Measurements from ENCODE around the gene PRAME.
"Not testable (repeated sequence)": the region's sequence is repeated elsewhere in the genome, so short reads cannot be mapped to it uniquely, and the experiment has no call there.

PRAME gene

GRCh38 chr22:22526125-22526912, 32.7 kb downstream of the PRAME start:
- FAIRE-seq (no peak), DNase-seq (ENCODE audit: insufficient read length, low spot score) (no peak)

- no peak for DNase-seq (ENCODE audit: insufficient read length, low spot score)
- FAIRE-seq: no peak
Observed at GRCh38 chr22:22523494-22523893, 35.6 kb downstream of the PRAME start.

DNA sequence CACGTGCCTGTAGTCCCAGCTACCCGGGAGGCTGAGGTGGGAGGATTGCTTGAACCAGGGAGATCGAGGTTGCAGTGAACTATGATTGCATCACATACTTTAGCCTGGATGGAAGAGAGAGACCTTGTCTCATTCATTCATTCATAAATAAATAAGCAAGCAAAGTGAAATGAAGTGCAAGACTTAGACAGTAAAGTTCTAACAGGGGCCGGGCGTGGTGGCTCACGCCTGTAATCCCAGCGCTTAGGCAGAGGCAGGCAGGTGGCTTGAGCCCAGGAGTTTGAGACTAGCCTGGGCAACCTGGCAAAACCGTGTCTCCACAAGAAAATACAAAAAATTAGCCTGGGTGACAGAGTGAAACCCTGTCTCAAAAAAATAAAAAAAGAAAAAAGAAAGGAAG, 37.4 kb downstream of the PRAME start:
- no peak for DNase-seq (ENCODE audit: insufficient read length, low spot score)
- FAIRE-seq: no peak

- FAIRE-seq: no peak
- DNase-seq (ENCODE audit: insufficient read length, low spot score): no peak
Observed at GRCh38 chr22:22520667-22521602, 38.1 kb downstream of the PRAME start.

- DNase-seq (ENCODE audit: insufficient read length, low spot score) (no peak), FAIRE-seq (no peak)
Observed at GRCh38 chr22:22520020-22520656, 38.9 kb downstream of the PRAME start, which contains the start of gene ZNF280A. ZNF280A (minus strand) TSS chr22:22520270; CDS start chr22:22515630, 4,640 bp downstream.

GRCh38 chr22:22519591-22519990, 39.5 kb downstream of the PRAME start:
- FAIRE-seq: no peak
- no peak for DNase-seq (ENCODE audit: insufficient read length, low spot score)

GRCh38 chr22:22516992-22517391, 42.1 kb downstream of the PRAME start:
- FAIRE-seq: no peak

GRCh38 chr22:22515890-22516289, 43.2 kb downstream of the PRAME start:
- FAIRE-seq (no peak), DNase-seq (ENCODE audit: insufficient read length, low spot score) (no peak)

More at GRCh38 chr22:22516992-22517391, 42.1 kb downstream of the PRAME start:
- no peak for DNase-seq (ENCODE audit: insufficient read length, low spot score)

DNA sequence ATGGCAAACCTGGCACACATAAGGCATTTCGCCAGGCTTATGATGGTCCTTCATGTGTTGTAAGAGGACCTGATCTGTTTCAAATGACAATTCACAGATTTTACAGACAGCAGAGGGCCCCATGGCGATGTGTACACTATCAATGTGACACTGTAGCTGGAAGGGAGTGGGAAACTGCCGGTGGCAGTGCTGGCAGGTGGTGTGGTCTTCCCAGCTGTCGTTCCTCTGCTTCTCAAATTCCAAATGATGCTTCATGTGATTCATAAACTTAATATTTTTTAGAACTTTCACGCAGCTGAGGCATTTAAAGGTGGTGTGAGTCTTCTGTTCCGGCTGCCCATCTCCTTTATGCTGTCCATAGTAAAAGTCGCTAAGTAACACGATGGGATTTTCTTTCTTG, 44.6 kb downstream of the PRAME start:
- not testable (repeated sequence) for DNase-seq (ENCODE audit: insufficient read length, low spot score); FAIRE-seq

DNA sequence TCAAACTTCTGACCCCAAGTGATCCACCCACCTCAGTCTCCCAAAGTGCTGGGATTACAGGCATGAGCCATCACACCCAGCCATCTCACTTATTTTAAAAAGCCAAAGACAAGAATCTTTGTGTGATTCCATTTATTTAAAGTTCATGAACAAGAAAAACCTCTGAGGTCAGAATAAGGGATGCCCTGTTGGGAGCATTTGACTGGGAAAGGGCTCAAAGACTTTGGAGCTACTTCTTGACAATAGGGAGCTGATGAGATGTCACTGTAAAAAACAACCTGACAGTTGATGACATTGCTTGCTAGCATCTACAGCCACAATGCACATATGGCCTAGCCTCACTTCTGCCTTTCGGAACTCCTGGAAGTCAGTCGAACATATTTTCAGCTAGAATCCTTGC, 45.4 kb downstream of the PRAME start:
- DNase-seq (ENCODE audit: insufficient read length, low spot score): no peak
- no peak for FAIRE-seq

DNA sequence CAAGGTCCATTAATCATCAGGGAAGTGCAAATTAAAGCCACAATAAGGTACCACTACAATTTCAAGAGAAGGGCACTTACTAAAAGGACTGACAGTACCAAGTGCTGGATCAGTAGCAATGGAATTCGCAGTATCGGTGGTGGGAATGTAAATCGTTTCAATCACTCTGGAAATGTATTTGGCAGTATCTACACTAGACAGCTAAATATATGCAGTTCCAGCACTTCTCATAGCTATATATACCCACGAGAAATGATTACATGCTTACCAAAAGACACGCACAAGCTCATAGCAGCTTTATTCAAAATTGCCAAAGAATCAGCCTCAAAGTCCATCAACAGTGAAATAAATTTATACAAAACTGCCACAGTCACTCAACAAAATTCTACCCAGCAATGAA, 46.1 kb downstream of the PRAME start:
- FAIRE-seq (no peak), DNase-seq (ENCODE audit: insufficient read length, low spot score) (no peak)

- not testable (repeated sequence) for DNase-seq (ENCODE audit: insufficient read length, low spot score); FAIRE-seq
Observed at GRCh38 chr22:22510833-22511232, 48.2 kb downstream of the PRAME start.

GRCh38 chr22:22509912-22510311, 49.2 kb downstream of the PRAME start:
- DNase-seq (ENCODE audit: insufficient read length, low spot score); FAIRE-seq: not testable (repeated sequence)

- DNase-seq (ENCODE audit: insufficient read length, low spot score) (peak; percentile 74), FAIRE-seq (peak; percentile 74)
Observed at GRCh38 chr22:22508274-22509176, 50.5 kb downstream of the PRAME start, which contains the start of gene ZNF280B. ZNF280B (minus strand) TSS chr22:22508742; CDS start chr22:22489398, 19,344 bp downstream.

DNA sequence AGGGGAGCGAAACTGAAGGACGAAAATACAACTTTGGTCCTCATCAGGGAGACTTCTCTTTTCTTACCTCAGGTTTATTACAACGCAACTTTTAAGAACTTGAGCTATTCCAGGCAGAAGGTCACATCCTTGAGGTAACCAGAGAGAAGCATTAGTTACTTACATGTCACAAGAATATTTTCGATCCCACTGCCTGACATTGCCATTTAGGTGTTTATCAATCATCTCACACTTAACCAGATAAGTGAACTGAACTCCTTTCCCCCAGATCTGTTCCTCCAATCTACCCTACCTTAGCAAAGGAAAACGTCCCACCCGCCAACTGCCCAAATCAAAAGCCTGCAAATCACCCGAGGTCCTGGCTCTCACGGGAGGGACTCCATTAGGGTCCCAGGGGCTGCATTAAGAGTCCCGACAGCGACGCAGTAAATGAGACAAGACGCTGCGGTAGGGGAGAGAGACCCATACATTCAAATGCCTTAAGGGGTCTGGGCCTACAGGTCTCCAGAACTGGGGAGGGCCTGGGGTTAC, 51.3 kb downstream of the PRAME start:
- DNase-seq (ENCODE audit: insufficient read length, low spot score) (no peak), FAIRE-seq (no peak)

GRCh38 chr22:22506736-22507135, 52.3 kb downstream of the PRAME start:
- DNase-seq (ENCODE audit: insufficient read length, low spot score) (no peak), FAIRE-seq (no peak)

DNA sequence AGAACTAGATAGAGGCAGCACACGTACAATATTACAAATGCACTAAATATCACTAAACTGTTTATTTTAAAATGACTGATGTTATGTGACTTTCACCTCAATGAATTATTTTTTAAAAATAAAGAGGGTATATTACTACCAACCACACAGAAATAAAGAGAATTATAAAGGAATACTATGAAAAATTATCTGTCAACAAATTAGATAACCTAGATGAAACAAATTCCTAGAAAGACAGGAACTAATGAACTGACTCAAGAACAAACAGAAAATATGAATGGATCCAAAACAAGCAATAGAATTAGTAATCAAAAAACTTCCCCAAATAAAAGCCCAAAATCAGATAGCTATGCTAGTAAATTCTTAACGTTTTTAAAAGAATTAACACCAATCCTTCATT, 60.8 kb downstream of the PRAME start:
- FAIRE-seq (no peak), DNase-seq (ENCODE audit: insufficient read length, low spot score) (no peak)

Measured in HTR-8/SVneo (cell line).